ENCODE measurements around the gene AGAP1.

Gene AGAP1

DNA sequence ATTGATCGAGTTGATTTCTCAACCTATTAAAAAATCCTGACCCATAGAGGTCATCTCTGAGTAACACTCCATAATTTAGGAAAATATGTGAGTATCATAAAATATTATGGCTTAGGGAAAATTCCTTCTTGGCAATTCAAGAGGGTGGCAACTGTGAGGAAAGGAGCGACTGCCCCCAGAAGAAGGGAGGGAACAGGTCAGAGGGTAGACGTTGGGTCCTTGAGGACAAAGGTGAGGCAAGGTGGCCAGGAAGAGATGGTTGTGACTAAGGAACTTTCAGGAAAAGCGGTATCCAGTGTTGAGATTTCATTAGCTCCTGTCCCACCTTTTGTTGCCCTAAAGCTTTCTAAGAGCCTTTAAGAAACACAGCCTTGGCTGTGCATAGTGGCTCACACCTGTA, 10.5 kb upstream of the AGAP1 start:
- in situ Hi-C loops (cut with MboI; ENCODE audit: low pct_unique_long_range_greater_than_20kb, low sequenced_read_pairs): no loop called here
- DNase-seq: no peak

DNA sequence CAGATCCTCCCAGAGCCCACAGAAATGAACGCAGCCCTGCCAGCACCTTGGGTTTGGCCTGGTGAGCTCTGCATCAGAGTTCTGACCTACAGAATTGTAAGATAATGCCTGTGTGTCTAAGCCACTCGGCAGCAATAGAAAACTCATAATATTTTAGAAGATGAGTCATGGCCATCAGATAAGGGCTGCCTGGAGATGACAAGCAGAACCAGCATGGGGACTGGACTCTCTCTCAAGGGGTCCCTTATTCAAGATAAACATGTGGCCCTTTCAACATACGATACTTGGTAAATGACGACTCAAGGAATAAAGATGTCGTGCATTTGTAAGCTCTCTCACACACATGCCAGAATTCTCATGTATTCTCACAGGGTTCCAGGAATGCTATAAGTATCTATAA, 8.5 kb upstream of the AGAP1 start:
- in situ Hi-C loops (cut with MboI; ENCODE audit: low pct_unique_long_range_greater_than_20kb, low sequenced_read_pairs): no loop called here
- DNase-seq: no peak

DNA sequence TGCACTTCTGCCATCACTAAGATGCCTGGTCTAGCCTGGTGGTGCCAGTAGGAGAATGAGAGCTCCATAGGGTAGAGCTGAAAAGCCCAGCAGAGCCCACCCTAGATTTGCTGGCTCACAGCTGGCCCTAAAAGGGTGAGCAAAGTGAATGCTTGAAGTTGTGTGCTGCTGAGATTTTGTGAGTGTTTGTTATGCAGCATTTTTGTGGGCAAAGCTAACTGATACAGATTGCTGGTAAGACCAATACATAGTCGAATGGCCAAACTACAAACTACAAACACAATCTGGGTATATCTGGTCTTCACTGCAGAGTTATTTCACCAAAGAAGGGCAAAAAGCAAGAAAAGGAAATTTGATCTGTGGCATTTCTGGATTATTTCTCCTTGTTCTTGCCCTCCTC, 7.1 kb upstream of the AGAP1 start:
- no peak for DNase-seq
- in situ Hi-C loops (cut with MboI; ENCODE audit: low pct_unique_long_range_greater_than_20kb, low sequenced_read_pairs): no loop called here

DNA sequence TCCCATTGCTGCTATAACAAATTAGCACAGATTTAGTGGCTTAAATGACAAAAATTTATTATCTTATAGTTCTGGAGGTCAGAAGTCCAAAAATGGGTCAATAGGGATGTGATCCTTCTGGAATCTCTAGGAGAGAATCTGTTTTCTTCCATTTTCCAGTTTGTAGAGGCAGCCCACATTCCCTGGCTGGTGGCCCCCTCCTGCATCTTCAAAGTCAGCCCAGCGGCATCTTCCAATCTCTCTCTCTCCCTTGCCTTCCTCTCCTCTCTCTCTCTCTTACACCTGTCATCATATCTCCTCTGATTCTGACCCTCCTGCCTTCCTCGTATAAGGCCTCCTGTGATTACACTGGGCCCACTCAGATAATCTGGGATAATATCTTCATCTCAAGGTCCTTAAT, 3.9 kb upstream of the AGAP1 start:
- DNase-seq: no peak
- in situ Hi-C loops (cut with MboI; ENCODE audit: low pct_unique_long_range_greater_than_20kb, low sequenced_read_pairs): no loop called here

DNA sequence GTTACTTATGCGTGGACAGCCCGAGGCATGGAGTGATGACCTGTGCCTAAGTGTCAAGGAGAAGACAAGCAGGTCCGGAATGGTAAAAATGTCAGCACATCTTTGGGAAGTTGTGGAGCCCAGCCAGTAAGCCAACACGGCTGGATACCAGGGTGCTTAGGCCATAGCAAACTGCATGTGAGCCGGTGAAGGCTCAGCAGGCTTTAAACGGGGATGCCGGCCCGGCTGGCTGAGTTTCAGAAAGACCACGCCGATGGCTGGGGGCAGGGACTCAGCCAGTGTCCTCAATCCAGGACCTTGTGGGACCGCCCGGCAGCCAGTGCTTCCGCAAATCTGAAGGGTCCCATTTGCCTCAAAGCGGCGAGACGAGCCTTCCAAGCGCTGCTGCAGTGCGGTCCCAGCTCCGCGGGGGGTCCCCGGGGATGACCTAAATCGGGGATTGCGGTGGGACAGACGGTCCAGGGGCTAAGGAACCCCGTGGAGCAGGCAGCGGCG, 946 bp upstream of the AGAP1 start:
- in situ Hi-C loops (cut with MboI; ENCODE audit: low pct_unique_long_range_greater_than_20kb, low sequenced_read_pairs): no loop called here
- no peak for DNase-seq

DNA sequence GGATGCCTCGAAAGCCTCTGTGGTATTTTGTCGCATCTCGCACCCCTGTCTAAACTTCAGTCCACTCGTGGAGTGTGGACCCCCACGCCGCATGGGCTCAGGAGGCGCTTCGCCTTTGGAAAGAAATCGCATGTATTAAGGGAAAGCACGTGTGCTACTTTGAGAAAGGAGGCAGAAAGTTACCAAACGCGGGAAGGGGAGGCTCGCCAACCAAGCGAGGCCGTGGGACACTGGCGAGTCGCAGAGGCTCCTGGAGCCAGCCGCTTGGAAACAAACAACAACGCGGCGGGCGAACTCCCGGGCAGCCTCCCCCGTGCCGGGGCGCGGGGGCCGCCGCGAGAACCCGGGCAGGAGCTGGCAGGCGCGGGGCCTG, 455 bp upstream of the AGAP1 start:
- in situ Hi-C loops (cut with MboI; ENCODE audit: low pct_unique_long_range_greater_than_20kb, low sequenced_read_pairs): no loop called here
- DNase-seq: no peak

DNA sequence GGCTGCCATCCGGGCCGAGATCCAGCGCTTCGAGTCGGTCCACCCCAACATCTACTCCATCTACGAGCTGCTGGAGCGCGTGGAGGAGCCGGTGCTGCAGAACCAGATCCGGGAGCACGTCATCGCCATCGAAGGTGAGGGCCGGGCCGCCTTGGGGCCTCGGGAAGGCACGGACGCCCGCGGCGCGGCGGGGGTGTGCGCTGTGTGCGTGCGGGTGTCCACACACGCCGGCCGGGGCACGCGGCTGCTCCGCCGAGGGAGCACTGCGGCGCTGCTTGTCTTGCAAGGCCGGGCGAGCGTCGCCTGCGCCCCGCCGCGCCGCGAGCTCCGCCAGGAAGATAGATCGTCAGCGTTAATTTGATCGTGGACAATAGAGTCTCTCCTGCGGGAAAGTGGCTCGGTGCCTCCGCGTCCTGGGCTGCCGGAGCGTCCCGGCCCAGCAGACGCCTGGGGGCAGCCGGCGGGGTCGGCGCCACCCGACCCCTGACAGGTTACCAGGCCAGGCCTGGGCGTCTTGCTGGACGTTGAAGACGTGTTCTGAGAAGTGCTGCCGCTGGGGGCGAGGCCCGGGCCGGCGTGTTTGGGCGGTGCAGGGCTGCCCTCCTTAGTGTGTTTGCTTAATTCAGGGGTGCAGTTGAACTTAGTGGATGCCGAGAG, 1.0 kb downstream of the AGAP1 start:
- in situ Hi-C loops (cut with MboI; ENCODE audit: low pct_unique_long_range_greater_than_20kb, low sequenced_read_pairs): no loop called here
- DNase-seq: peak; percentile 38

DNA sequence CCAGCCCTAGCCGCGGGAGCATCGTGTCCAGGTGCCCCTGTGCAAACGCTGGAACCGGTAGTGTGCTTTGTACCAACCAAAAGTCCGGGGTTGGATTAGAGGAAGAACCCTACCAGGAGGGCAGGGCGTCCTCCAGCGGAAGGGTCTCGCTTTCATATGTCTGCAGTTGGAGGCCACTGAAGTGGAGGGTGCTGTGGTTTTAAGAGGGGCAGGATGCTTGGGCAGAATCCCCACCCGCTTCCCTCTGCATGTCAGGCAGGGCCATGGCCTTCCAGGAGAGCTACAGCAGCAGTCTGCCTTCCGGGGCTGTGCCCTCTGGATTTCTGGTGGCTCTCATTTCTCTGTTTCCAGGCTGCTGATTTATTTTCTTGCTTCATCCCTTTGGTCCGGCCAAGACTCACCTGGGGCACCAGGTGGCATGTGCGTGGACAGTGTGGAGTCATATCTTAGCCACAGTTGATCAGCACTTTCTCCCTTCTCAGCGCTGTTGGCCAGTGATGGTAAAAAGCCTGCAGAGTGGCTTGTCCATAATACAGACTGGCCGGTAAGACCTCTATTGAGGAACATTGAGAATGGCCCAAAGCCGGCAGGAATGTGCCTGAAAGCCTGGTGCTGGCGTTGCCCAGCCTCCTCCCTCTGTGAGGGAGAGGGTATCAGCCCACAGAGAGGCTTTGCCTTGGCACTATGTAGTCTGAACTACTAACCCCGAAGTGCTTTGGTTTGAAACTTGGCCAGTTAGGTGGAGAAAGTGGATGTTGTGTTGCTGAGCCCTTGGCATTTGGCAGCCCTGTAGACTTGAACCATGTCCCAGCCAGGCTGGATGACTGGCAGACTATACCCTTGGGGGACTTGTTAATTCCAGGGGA, 1.8 kb downstream of the AGAP1 start:
- no peak for DNase-seq
- in situ Hi-C loops (cut with MboI; ENCODE audit: low pct_unique_long_range_greater_than_20kb, low sequenced_read_pairs): no loop called here

DNA sequence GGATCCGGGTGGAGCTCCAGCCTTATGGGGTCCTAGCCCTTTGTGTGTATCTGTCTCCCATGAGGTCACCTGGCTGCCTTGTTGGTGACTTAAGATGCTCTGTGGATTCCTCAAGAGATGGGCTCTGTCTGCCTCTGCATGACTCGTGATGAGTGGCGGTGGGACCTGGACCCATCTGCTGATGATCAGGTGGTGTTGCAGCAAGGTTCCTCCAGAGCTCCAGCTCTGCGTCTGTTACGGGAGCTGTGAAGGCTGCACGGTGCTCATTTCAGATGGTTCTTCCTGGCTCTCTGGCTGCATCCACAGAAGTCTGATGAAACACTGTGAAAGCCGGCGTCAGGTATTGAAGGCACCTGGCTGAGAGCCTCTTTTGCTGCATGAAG, 2.4 kb downstream of the AGAP1 start:
- in situ Hi-C loops (cut with MboI; ENCODE audit: low pct_unique_long_range_greater_than_20kb, low sequenced_read_pairs): no loop called here
- no peak for DNase-seq

DNA sequence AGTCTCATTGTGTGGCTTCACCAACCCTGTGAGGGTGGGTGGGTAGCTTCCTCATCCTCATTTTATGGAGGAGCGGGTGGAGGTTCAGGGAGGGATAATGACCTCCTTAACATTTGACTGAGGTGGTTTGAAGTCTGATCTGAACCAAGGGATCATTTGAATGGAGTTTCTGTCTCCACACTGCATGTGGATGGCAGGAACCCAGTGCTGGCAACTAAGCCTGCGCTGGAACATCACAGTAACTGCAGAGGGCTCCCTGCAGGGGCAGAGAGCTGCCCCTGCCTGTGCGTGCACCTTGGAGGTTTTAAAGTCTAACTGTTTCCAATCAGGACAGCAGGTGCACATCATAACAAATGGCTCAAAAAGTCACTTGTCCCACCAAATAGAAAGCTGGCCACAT, 3.3 kb downstream of the AGAP1 start:
- DNase-seq: no peak
- in situ Hi-C loops (cut with MboI; ENCODE audit: low pct_unique_long_range_greater_than_20kb, low sequenced_read_pairs): no loop called here

DNA sequence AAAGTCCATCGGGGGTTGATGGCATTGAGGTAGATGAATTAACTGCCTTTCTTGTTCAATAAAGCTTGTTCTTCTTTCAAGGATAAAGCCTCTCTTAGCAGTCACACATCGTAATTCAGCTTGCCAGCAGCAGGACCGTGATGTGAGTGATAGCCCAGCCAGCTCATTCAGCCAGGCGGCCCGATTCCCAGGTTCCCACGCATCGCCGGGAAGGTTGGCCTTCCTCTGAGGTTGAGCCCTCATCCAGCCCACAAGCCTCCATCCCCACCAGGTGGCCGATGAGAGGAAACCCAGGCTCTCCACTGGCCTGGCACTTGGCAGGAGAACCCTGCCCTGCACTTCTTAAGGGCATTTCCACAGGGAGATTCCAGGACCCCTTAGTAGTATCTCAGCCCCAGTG, 4.7 kb downstream of the AGAP1 start:
- in situ Hi-C loops (cut with MboI; ENCODE audit: low pct_unique_long_range_greater_than_20kb, low sequenced_read_pairs): no loop called here
- no peak for DNase-seq

DNA sequence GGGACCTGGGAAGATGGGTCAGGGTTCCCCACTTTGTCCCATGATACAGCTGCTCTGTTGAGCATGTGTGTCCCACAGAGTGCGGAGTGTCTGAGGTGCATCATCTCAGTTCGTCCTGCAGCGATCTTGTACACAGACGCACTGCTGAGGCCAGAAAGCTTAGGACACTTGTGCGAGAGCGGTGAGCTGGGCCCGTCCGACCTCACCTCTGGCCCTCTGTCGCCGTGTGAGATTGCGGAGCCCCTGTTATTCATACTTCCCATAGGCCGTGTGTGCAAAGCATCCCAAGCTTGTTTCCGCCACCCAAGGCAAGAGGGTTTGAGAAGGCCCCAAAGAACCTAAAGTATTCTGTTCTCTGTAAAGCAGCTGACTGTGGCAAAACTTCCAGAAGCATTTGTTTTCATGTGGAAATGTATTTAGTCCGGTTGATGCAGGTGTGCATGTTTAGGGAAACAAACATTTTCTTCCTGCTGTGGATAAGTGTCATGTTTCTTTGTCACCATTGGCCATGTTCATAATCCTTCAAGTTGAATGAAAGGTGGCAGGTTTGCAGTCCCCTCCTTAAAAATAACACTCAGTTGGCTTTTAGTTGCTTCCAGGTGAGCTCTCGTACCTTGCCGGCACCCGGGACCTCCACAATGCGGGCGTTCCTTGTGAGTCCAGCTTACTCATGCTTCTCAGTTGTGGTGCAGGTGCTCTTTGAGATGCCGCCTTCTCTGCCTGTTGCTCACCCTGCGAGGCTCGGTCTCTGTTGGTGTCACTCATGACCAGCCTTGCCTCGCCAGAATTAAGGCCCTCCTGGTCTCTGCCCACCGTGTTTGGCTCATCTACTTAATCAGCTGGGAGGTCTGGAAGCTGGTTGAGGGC, 5.3 kb downstream of the AGAP1 start:
- in situ Hi-C loops (cut with MboI; ENCODE audit: low pct_unique_long_range_greater_than_20kb, low sequenced_read_pairs): no loop called here
- no peak for DNase-seq

DNA sequence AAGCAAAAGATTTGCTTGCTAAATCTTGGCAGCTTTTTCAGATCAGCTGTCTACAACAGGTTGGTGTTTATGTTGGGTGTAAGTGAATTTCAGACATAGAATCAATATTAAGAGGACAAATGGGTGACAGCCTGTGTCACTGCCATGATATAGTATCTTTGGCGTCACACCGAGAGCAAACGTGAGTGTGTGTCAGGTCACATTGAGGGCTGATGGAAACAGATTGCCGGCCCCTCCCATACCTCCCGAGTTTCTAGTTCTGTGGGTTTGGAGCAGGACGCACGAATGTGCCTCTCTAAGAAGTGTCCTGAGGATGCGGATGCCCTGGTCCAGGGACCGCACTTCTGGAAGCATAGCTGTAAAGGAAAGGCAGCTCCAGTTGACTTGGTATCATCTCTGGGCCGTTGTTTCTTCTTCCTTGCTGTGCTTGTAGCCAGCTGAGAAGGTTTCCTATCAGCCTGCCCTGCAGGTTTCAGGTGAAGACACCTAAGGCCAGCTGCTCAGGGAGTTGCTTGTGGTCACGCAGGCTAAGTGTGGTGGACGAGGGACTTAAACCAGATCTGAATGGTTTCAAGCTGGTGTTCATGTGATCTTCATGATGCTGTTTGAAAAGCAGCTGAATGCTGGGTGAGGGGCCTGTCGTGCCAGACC, 6.4 kb downstream of the AGAP1 start:
- no peak for DNase-seq
- in situ Hi-C loops (cut with MboI; ENCODE audit: low pct_unique_long_range_greater_than_20kb, low sequenced_read_pairs): no loop called here

DNA sequence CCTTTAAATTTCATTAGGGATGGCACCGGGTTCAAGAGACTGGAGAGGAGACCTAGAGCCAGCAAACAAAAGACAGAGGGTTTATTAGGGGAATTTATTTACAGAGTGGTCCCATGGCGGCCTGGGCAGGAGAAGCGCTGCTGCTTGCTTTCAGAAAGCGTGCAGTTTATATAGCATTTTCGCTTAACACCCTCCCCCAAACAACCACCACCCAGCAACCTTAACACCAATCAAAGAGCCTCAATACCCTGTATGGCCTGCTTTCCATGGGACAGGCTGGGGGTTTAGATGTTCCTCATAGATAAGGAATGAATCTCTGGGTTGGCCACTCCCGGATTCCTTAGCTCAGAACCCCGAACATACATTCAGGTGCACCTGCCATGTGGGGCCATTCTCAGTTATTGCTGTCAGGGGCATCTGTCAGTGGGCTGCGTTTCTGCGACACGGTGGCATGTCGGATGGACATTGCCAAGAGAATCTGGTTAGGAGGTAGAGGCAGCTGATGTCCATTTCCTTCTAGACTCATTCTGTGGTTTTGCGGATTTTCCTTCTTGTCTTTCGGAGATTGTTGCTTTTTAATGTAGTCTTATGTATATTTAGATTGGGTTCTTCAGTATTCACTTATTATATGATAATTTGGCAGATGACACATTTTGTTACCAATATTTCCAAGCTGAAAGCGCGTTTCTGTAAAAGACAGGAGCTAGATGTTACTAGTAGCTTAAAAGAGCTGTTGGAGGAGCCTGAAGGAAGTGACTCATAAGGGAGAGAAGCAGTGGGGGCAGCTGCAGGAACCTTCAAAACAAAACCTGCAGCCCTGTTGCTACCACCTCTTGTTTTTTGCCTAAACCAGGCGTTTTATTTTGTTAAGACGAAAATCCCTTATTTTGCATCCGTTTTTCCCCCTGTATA, 7.2 kb downstream of the AGAP1 start:
- in situ Hi-C loops (cut with MboI; ENCODE audit: low pct_unique_long_range_greater_than_20kb, low sequenced_read_pairs): no loop called here
- peak; percentile 80 for DNase-seq

DNA sequence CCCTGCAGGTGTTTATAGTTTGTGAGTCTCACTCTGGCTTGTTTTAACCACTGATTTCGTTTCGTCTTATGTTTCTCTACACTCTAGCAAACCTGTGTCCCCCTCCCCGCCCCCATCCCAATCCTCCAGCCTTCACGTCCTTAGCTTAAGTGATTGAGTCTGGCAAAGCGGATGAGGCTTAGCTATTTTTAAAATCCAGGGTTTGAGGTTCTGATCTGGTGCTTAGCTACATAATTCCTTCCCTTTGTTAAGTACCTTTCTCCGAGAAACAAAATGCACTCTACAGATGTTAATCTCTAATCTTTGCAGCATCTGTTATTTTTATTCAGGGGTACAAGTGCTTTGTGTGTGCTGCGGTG, 7.8 kb downstream of the AGAP1 start:
- peak; percentile 75 for DNase-seq
- in situ Hi-C loops (cut with MboI; ENCODE audit: low pct_unique_long_range_greater_than_20kb, low sequenced_read_pairs): no loop called here

DNA sequence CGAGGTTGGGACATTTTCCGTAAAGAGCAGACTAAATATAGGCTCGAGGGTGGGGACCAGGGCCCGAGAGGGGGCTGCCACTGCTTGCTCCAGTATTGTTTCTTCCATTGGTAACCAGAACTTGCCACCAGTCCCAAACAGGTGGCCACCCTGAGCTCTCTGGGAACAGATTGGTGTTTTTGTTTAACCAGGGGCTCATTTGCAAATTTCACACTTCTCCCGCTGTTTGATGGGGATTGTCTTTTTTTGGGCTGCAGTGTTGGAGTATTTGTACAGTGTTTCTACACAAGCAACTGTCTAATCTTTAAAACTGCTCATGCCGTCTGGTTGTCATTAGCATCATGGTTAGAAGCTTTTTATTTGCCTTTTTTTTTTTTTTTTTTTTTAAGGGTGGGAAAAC, 8.5 kb downstream of the AGAP1 start:
- in situ Hi-C loops (cut with MboI; ENCODE audit: low pct_unique_long_range_greater_than_20kb, low sequenced_read_pairs): no loop called here
- DNase-seq: no peak

DNA sequence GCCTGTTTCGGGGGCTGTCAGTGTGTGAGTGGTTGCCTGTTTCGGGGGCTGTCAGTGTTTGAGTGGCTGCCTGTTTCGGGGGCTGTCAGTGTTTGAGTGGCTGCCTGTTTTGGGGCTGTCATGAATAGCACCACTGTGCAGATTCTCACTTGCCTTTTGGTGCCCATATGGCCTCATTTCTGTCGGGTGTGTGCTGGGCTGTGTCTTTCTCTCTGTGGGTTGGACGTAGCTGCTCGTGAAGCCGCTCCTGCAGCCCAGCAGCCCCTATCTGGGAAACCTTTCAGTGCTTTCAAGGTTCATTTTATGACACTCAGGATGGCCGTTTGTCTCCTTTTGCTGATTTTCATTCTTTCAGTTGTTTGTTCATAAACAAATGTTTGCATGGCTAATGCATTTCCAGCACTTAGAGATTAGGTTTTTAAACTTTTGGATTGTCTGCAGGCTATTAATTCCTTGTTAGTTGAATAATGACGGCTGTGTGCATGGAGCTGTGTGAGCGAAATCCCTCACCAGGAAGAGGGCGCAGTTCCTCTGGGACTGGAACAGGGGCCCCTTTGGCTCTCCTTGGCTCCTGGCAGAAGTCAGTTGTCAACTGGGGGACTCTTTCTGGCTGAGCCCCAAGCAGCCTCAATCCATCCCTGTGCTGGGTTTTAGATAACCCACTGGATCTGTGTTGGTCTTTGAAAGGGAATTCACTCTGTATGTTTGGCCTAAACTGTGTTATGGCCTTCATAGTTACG, 10.8 kb downstream of the AGAP1 start:
- no peak for DNase-seq

DNA sequence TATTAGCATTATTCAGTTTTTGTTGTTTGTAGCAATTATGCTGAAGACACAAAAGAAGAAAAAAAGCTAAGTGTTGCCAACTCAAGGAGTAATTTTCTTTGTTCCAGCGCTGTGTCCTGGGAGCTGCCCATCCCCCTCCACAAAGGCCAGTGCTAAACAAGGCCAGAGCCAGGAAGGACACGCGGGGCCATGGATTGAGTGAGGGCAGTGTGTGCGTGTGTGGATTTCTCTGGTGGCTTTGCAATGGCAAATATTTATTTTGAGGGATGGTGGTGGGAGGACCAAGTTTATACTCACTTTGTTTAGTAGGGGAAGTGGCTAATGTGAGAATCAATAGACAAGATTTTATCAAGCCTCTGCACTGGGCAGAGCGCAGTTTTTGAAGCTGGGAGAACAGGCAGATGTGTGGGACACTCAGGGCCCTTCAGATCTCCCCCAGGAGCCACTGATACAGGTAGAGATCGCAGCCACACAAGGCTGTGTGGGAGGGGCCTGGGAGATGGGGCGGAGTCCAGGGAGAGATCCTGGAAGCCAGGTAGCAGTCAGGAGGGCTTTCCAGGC, 11.4 kb downstream of the AGAP1 start:
- in situ Hi-C loops (cut with MboI; ENCODE audit: low pct_unique_long_range_greater_than_20kb, low sequenced_read_pairs): no loop called here
- no peak for DNase-seq

More for the DNA sequence above, 10.8 kb downstream of the AGAP1 start:
- in situ Hi-C loops (cut with MboI; ENCODE audit: low pct_unique_long_range_greater_than_20kb, low sequenced_read_pairs): no loop called here

Data from KBM-7 (cell line).